ENCODE data around the gene KLC1.

KLC1 gene

DNA sequence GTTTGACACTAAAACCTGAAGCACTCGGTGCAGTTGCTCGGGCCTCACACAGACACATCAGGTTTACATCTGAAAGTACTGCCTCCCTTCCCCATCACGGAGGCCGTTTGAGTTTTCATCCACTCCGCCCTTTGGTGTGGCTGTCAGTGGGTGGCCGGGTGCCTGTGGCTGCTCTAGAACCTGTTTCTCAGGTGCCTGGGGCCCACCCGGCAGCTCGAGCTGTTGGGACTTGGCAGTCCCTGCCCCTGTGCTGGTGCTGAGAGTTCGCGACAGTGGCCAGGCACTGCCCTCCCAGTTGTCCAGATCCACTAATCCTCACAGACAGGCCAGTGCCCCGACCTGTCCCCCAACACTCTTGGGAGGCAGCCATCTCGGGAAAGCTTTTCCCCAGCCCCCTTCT, 63.9 kb downstream of the KLC1 start:
- no peak for DNase-seq

DNA sequence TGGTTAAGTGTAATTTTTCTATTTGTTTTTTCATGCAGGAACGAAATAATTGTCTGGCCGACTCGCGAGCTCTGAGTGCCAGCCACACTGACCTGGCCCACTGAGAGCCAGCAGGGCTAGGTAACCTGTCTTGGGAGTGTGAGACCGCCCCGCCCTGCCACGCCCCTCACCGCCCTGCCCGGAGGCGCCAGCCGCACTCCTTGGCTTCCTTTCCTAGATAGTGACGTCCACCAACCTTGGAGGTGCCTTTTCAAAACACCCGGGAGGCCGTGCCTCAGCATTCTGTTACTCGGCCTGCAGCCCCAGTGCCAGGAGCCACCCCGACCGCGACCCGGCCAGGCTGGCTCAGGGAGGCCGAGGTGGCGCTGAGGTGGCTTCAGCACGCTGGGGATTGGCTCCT, 64.5 kb downstream of the KLC1 start:
- DNase-seq, result no peak

DNA sequence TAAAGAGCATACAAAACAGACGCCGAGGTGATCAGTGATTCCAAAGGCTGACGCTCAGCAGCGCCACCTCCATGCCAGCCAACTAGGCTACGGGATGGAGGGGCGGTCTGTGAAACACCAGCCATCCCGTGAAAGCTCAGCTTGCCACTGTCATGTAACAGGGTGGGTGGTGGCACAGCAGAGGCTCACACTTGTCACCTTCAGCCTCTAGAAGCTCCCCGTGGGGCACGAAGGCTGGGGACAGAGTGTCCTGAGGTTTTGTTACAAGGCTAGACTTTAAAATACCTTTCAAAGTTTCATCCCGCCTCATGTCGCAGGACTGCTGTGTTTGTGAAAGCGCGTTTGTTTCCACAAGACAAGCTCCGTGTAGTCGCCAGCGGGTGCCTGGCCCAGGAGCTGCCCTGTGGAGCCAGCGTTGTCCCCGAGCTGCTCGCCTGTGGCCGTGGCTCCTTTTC, 65.6 kb downstream of the KLC1 start:
- no peak for DNase-seq

DNA sequence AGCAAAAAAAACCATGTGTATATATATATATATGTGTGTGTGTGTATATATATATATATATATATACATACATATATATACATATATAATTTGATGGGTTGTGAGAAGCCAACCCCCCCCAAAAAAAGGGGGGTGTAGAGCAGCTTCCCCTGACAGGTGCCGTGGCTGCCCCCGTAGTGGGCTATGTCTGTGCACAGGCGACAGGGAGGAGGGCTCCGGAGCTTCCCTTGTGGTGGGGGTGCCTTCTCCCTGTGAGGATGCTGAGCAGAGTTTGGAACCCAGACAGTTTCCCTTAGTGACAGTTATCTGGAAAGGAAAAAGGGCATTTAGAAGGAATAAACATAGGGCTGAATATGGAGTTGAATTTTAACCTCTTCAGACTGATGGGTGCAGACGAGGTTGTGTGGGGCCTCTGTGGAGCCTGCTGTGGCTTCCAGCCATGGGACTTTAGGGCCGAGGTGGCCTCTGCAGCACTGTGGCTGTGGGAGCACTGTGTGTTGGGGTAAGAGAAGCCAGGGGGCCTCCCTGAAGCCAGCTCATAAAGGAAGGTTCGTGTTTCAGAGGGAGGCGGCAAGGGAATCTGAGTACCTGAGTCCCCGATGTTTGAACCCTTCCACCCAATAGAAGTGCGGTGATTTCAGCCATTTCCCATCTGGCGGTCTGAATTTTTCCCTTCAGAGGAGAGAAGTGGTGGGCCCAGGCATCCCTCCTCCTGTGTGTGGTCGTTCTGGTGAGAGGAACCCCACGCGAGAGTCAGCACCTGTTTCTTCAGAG, 66.5 kb downstream of the KLC1 start:
- DNase-seq, result no peak

DNA sequence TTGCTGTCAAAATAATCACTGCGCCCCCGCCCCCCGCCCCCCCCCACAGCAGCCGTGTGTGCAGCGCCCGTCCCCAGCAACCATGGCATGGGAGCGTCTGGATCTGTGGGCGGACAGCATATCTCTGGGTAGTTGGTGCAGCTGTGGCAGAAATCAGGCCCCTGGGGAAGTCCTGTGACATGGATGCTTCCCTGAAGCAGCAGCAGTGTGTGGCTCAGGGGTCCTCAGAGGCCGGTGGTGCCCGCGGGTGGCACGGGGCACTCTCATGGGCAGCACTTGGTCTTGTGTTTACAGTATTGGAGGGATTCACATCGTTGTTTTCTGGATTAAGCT, 67.0 kb downstream of the KLC1 start:
- no peak for DNase-seq

DNA sequence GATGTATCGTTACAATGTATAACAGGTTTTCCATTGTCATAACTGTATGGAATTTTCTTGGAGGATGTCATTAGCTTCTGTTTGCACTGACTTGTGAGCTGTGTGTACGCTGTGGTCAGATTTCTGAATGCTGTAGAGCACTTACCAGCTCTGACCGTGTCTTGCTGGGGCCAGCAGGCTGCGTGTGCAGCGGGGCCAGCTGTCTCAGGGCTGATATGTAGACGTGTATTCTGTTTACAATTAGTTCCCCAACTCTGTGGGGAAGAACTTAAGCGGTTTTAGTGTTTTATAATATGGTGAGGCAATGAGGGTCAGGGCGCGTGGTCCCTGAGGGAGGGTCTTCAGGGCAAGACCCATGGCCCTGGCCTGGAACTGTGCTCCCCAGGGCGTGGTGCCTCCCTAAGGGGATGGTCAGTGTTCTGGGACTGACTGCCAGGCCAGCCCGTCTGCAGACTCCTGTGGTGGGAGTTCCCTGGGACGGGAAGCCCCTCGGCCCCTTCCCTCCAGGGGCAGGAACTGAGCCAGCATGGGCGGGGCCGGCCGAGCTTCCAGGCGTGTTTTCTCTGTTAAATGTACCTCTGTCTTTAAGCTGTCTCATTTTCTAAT, 67.6 kb downstream of the KLC1 start:
- DNase-seq, result no peak

DNA sequence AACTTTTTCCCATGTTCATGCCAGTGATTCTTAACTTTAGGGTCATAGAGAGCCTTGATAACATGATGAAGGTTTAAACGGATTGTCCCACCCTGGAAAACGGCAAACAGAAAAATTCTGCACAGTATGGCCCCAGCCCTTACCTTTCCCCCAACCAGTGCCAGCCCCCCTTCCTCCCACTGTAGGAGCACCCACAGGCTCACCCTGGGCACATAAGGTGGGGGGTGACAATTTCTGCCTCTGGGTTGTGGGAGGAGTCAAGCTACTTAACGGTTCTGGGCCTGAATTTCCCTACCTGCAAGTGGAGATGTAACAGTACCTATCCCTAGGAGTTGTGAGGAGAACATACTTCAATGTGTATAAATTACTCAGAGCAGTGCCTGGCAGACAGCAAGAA, 68.2 kb downstream of the KLC1 start:
- DNase-seq, result no peak

DNA sequence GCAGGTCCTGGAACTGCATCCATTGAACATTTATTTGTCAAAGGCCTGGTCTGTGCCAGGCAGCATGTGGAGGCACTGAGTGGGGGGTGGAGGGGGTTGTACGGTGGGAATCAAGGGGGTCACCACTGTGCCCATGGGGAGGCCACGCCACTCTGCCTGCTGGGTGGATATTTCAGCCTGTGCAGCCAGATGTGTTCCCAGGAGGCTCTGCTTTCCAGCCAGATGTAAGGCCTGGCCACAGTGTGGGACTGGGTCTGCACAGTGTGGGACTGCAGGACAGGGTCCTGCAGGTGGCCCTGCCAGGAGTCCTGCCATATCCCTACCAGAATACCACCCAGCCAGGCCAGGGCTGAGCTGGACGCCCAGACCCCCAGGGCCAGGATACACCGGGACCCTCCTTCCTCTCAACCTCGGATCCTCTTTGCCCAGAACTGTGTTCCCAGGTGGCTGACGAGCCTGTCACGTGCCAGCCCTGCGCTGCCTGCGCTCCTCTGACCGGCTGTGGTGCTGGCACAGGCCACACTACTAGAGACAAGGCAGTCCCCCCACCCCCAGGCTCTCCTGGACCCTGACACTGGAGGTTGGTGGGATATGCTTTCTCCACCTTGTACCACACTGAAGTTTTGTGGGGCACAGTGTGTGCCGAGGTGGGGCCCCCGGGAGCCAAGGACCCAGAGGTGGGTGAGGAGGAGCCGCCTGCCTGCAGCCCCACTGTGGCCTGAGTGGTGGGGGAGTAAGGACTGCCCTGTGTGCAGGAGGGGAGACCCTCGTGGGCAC, 68.8 kb downstream of the KLC1 start:
- DNase-seq, result no peak

DNA sequence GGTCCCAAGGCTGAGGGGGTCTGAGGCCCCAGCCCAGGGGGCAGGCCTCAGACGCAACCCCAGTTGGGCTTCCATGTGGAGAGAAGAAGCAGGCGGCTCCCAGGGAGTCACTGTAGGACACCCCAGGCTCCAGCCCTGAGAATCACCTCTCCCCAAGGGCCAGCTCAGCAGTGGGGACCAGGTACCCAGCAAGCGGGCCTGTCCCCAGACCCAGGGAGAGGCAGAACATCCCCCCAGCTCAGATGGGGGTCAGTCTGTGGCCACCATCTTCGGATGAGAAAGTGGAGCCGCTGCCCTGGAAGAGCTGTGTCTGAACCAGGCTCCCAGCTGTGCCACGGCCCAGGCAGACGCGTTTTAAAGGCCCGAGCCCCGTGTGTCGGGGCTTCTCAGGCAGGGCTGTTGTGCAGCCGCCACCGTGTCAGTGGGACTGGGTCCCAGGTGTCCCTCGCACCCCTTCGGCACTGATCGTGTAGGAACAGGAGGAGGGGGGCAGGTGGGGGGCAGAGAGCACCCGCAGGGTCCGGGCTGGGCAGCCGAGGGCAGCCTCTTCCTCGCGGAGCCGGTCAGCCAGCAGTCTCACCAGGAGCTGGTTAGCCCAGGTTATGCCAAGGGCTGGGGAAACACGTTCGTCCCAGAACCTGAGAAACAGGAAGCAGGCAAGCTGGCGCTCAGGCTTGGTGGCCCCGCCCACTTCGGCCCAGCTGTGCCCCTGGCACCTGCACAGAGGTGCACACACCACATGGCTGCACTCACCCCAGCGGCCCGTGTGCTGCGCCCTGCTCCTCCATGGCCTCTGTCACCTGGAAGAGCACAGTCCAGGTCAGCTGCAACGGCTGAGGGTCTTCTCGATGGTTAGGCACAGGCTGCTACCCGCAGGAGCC, 69.6 kb downstream of the KLC1 start:
- no peak for DNase-seq

DNA sequence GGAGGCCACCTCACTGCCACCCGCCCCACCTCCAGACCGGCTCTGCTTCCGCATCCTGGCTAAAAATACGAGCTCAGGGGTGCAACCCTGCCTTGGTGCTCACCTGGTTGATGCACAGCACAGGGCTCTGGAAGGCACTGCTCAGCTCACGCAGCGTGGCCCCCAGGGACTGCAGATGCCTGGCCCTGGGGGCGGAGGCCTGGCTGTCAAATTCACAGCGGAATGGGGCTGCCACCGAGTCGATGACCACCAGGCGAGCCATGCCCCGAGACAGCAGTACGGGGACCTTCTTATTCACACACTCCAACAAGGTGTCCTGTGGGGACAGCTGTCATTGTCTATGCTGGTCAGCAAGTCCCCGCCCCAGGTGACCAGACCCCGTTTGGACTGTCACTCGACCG, 70.2 kb downstream of the KLC1 start:
- no peak for DNase-seq

DNA sequence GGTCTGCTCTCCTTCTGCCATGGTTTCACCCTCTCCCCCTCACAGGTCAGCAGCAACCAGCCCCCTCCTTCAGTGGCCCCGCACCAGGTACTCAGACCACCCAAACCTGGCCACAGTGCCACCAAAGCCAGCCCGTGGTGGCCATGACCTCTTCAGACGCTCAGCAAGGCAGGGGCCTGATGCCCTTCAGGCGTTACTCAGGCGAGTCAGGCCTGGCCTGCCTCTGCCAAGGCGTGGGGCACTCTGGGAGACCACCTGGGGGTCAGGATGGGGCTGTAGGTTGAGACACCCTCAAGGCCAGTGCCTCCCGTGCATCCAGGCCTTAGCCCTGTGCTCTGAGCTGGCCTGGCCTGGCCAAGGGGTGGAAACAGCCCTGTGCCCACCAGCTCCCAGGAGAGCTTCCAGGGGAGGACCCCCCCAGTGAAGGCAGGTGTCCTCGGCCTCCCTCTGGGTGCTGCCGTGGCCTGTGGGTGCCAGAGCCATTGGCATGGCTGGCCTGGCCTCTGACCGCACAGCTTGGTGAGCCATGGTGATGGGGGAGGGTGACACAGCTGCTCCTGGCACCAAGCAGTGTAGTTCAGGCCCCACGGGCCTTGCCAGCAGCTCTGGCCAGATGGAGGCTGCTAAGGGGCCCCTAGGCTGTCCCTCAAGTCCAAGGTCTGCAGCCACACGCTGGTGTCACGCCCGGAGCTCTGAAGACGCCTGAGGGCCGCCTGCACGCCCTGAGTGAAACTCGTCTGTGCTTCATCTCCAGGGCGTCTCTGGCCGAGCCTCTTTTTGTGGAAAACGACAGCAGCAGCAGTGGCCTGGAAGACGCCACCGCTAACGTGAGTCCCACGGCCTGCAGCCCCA, 71.1 kb downstream of the KLC1 start:
- DNase-seq, result no peak

DNA sequence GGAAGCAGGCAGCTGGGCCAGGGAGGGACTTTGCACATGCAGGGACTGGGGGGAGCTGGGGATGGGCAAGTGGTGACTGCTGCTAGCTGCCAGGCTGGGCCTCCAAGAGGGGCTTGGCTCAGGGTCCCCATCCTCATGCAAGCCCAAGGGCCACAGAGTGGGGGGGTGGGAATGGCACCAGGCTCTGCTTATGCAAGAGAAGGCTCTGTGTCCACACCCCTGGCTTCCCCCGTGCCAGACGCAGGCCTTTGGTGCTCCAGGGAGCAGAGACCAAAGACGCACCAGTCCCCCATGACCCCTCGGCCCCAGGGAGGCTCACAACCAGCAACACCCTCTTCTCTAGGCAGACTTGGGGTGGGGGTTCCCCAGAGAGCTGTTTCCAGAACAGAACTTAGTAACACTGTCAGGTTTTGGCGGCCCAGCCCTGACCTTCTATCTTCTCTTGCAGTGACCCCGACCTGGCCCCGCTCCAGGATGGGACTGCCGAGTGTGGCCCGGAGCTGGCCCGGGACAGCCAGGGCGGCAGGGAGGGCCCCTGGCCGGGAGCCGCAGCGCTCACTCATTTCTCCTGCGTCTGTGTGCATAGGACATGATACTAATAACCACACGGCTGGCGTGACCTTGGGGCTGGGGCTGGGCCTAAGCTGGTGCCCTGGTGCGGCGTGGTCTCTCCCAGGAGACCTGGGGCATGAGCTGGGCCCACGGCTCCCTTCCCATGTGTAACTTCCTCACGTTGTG, 71.9 kb downstream of the KLC1 start:
- no peak for DNase-seq

DNA sequence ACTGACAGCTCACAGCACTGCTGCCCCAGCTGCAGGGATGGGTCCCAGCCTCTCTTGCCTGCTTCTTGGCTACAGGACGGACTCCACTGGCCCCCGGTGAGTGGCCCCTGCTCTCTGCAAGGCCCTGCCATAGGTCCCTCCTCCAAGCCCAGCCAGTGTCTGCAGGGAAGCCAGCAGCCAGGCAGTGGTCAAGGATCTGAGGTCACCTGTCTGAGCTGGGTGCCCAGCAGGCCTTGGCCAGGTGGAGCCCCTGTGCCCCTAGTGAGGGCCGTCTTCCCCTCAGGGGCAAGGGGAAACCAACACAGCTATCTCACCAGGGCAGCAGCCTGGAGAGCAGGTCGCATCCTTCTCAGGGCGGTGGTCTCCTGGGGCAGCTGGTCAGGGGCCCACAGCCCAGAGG, 73.1 kb downstream of the KLC1 start:
- DNase-seq, result no peak

DNA sequence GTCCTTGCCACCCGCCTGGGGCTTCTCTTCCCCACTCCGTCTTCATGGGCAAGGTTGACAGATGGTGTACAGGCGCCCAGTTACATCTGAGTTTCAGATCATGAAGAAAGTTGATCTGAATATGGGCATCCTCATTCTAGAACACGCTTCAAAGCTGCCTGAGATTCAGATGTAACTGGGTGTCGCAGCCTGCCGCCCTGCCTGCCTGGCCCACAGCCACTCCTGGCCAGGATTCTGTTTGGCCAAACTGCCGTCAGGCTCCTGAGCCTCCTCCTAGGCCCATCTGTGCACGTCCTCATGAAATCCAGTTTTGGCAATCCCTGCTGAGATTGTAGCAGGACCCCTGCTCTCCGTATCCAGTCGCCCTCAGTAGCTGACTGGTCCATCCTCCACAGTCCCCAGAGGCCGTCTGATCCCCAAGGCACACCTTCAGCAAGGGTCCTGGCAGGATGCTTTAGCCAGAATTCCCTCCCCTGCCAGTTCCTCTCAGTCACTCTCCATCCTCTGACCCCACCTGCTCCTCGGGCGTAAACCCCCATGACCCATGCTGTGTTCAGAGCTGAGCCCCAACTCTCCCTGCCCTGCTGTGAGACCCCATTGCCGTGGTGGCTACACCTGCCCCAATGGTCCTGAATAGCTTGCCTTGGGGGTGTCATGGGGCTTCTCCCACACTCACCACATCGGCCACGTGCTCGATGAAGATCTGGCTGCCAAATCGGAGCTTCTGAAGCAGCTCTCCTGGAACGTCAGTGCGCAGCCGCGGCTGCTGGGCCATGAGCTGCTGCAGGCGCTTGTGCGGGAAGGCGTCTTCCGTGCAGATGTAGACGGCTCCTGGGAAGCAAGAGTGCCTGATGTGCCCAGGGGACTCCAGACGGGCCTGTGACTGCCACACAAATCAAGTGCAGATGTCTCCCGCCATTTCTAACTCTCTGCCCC, 73.8 kb downstream of the KLC1 start:
- no peak for DNase-seq

DNA sequence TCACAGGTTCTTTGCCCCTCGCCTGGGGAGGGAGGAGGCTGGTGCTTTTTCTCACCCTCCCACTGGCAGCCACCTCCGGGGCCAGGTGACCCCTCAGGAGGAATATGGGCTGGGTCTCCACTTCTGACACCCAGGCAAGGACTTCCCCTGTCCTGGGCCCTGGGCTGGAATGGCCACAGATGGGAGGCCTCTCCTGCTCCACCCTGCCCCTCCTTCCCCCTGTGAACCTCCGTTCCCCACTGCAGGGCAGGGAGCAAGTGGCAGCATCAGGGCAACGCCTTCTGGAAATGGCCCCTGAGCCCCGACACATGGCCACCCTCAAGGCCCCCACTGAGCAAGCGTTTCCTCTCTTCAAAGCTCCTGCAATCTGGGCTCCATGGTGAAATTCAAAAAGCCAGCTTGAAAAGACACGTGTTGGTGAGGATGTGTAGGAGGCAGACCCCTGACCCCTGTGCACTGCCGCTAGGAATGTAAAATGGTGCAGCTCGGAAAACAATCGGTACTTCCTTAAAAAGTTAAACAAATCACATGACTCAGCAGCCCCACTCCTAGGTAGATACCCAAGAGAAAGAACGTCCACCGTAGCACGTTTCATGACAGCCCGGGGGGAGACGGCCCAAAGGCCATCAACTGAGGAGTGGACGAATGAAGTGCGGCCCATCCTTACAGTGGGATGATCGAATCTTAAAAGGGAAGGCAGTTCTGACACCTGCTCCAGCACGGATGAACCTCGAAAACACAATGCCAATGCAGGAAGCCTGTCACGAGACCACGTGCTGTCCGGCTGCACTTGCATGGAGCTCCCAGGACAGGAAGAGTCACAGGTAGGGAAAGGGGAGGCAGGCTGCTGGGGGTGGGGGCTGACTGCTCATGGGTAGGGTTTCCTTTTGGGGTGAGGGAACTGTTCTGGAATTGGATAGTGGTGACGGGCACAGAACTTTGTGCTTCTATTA, 74.7 kb downstream of the KLC1 start:
- no peak for DNase-seq

DNA sequence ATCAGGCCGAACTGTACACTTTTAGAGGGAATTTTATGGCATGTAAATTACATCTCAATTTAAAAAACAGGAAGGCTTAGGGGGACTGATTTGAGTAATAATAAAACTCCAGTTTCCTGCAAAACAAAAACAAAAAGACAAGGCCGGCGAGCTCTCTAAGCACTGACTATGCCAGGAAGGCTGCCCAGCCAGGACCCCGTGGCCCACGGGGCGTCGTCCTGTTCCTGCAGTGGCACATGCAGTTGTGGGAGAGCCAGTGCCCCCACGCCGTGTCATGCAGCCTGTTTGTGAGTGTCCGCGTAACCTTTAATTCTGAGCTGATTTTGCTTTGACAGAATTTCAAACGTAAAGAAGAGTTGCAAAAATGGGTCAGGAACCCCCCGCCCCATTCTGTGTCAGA, 75.7 kb downstream of the KLC1 start:
- DNase-seq, result no peak

DNA sequence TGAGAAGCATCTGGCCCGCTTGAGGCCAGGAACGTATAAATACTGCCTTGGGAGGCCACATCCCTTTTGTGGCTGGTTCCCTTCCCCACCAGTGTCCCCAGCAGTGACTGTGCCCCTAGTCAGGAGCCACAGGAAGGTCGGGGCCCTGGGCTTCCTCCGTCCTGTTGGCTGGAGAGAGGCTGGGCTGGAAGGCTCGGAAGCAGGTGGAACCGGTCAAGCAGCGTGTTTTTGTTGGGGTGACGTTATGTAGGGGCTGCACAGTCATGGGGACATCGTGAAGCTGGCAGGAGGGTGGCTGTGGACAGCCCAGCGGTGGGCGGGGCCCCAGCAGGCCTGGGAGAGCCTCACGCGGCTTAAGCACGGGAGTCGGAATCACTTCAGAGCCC, 76.1 kb downstream of the KLC1 start:
- no peak for DNase-seq

DNA sequence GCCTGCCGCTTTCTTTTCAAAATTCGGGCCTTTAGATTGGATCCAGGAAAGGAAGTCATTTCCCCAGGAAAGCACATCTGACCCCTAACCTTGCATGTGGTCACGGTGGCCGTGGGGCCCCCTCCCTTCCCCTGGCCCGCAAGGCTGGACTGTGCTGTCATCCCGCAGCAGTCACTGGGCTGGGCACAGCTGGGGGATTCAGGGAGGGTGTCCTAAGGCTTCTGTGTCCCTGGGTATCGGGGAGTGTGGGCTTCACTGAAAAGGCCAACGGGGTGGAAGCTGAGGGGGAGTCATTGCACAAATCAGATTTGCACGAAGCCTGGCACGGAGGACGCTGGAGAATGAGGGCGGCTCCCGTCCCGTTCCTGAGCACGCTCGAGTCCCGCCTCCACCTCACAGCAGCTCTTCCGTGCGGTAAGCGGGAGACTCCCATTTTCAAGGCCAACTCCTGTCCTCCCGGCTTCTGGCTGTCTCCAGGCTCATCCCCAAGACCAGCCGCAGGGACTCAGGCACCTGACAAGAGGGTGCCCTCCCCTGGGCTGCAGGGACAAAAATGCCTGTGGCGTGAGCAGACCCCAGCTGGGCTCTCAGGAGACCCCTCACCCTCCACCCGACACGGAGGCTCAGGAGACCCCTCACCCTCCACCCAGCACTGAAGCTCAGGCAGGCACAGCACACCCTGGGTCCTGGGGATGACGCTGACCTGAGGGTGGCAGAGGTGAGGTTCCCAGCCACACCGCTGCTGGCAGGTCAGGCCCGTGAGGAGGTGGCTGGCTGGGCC, 76.7 kb downstream of the KLC1 start:
- no peak for DNase-seq

Measured in activated T-cell treated with anti-CD3 and anti-CD28 coated beads, Interleukin-2, amount 50 U/mL, for 1 hour (primary cell).